Neural cell (in vitro differentiated cells): ENCODE results near the gene GSN. TPM values are rescaled to one million over a fixed set of nuclear protein-coding genes. Genes with fewer than 3 reads are reported as not detected.
"Not testable (repeated sequence)": the region's sequence is repeated elsewhere in the genome, so short reads cannot be mapped to it uniquely, and the experiment has no call there.

Experiments
- H2AFZ ChIP-seq: fragments of 200-600, 300-800 bp; sonication (generic), shearing (Covaris generic); 2 replicates; pipeline ENCODE4 v1.6.0; 2014; ENCODE audit warnings: low read depth, mild to moderate bottlenecking, antibody characterized with exemption, low read length, moderate library complexity
- H3F3A ChIP-seq: fragments of 200-600 bp; shearing (Covaris generic); 2 replicates; pipeline ENCODE4 v1.6.1; 2016; ENCODE audit warnings: mild to moderate bottlenecking, moderate library complexity, mixed read lengths, antibody characterized with exemption, low read length; ENCODE audit not compliant: insufficient read depth, poor library complexity, severe bottlenecking
- H3K27ac ChIP-seq: fragments of 200-600, 300-800 bp; sonication (generic), shearing (Covaris generic); 2 replicates; pipeline ENCODE4 v1.5.1; 2014; ENCODE audit warnings: mild to moderate bottlenecking, low read length, moderate library complexity
- H3K27me3 ChIP-seq: fragments of 300-800, 200-600 bp; sonication (generic), shearing (Covaris generic); 2 replicates; pipeline ENCODE4 v1.6.0; 2014; ENCODE audit warnings: mild to moderate bottlenecking, low read depth, low read length, moderate library complexity; ENCODE audit not compliant: insufficient read depth
- H3K36me3 ChIP-seq: fragments of 300-800, 200-600 bp; sonication (generic), shearing (Covaris generic); 2 replicates; pipeline ENCODE4 v1.5.1; 2014; ENCODE audit warnings: mild to moderate bottlenecking, antibody characterized with exemption, low read length, moderate library complexity; ENCODE audit not compliant: insufficient read depth
- H3K4me2 ChIP-seq: fragments of 300-800, 200-600 bp; sonication (generic), shearing (Covaris generic); 2 replicates; pipeline ENCODE4 v1.6.0; 2014; ENCODE audit warnings: mild to moderate bottlenecking, low read length
- H3K4me3 ChIP-seq: fragments of 300-800, 200-600 bp; sonication (generic), shearing (Covaris generic); 2 replicates; pipeline ENCODE4 v1.5.1; 2014; ENCODE audit warnings: mild to moderate bottlenecking, low read length, moderate library complexity
- H3K79me2 ChIP-seq: fragments of 200-600 bp; shearing (Covaris generic); replicated peaks from 2 replicates; pipeline ENCODE4 v1.6.0; 2014; ENCODE audit warnings: mild to moderate bottlenecking, low read length, moderate library complexity; ENCODE audit not compliant: insufficient read depth
- H3K9ac ChIP-seq: fragments of 300-800, 200-600 bp; sonication (generic), shearing (Covaris generic); 2 replicates; pipeline ENCODE4 v1.6.1; 2016; ENCODE audit warnings: mild to moderate bottlenecking, low read length, mixed read lengths
- H3K9me2 ChIP-seq: fragments of 200-600 bp; shearing (Covaris generic); 2 replicates; pipeline ENCODE4 v1.6.1; 2016; ENCODE audit warnings: mild to moderate bottlenecking, low read length, mixed read lengths; ENCODE audit not compliant: insufficient read depth
- H3K9me3 ChIP-seq: fragments of 200-600, 300-800 bp; sonication (generic), shearing (Covaris generic); 2 replicates; pipeline ENCODE4 v1.6.1; 2016; ENCODE audit warnings: mild to moderate bottlenecking, mixed run types, low read length, moderate library complexity, mixed read lengths
- H4K20me1 ChIP-seq: fragments of 200-600 bp; shearing (Covaris generic); 2 replicates; pipeline ENCODE4 v1.6.1; 2016; ENCODE audit warnings: mild to moderate bottlenecking, mixed run types; ENCODE audit not compliant: insufficient read depth
- CTCF ChIP-seq: fragments of 450-650 bp; IDR thresholded peaks from 2 replicates; pipeline ENCODE4 v1.5.1; 2014; ENCODE audit warnings: antibody characterized with exemption, mild to moderate bottlenecking, moderate library complexity; ENCODE audit not compliant: poor library complexity, severe bottlenecking
- EP300 ChIP-seq: fragments of 450-650 bp; conservative IDR thresholded peaks from 2 replicates; pipeline ENCODE4 v1.6.1; 2014; ENCODE audit warnings: antibody characterized with exemption, mild to moderate bottlenecking, moderate library complexity; ENCODE audit not compliant: poor library complexity, severe bottlenecking
- EZH2 ChIP-seq: fragments of 200-600, 300-800 bp; shearing (Covaris generic), sonication (generic); IDR thresholded peaks from 2 replicates; pipeline ENCODE4 v1.6.1; 2014; ENCODE audit warnings: antibody characterized with exemption, low read length, borderline replicate concordance, mild to moderate bottlenecking; ENCODE audit not compliant: insufficient read depth, poor library complexity, severe bottlenecking
- MXI1 ChIP-seq: fragments of 450-650 bp; conservative IDR thresholded peaks from 2 replicates; pipeline ENCODE4 v1.6.1; 2014; ENCODE audit warnings: antibody characterized with exemption, mild to moderate bottlenecking; ENCODE audit not compliant: poor library complexity, severe bottlenecking
- POLR2AphosphoS5 ChIP-seq: IDR thresholded peaks from 2 replicates; pipeline ENCODE4 v1.6.1; 2012
- RAD21 ChIP-seq: fragments of 450-650 bp; conservative IDR thresholded peaks from 2 replicates; pipeline ENCODE4 v1.6.1; 2014; ENCODE audit warnings: antibody characterized with exemption, mild to moderate bottlenecking, moderate library complexity
- REST ChIP-seq: IDR thresholded peaks from 2 replicates; pipeline ENCODE4 v1.6.1; 2012; ENCODE audit warnings: borderline replicate concordance
- SMC3 ChIP-seq: fragments of 450-650 bp; conservative IDR thresholded peaks from 2 replicates; pipeline ENCODE4 v1.6.1; 2014; ENCODE audit warnings: antibody characterized with exemption, mild to moderate bottlenecking, moderate library complexity; ENCODE audit not compliant: poor library complexity
- TAF1 ChIP-seq: IDR thresholded peaks from 2 replicates; pipeline ENCODE4 v1.6.1; 2012; ENCODE audit warnings: low read depth
- polyA plus RNA-seq: library from polyadenylated mRNA; depleted of rRNA; stranded (reverse); fragments of >200 nt; gene quantifications from 2 replicates; pipeline ENCODE4 v1.2.3, GENCODE V29; 2014

Gene GSN
- polyA plus RNA-seq, 1 donor from 2014 or later = 2.4 TPM

GRCh38 chr9:121289772-121290370, 21.9 kb downstream of the GSN start:
- H3F3A ChIP-seq = no peaks in the 10 kb centered on the region
- H3K4me3 ChIP-seq = no peak overlapping the region
- H3K9ac ChIP-seq = no peak overlapping the region
- H3K4me2 ChIP-seq = no peak overlapping the region
- H3K27ac ChIP-seq = no peak overlapping the region
- H4K20me1 ChIP-seq = no peaks in the 10 kb centered on the region
- no peaks in the 10 kb centered on the region for H3K36me3 ChIP-seq
- no peaks in the 10 kb centered on the region for H3K27me3 ChIP-seq
- no peaks in the 10 kb centered on the region for H3K9me3 ChIP-seq
- no peak overlapping the region for H2AFZ ChIP-seq
- no peaks in the 10 kb centered on the region for H3K9me2 ChIP-seq
- no peak for TF ChIP-seq TAF1
- no peak for TF ChIP-seq CTCF
- TF ChIP-seq MXI1 = no peak
- H3K79me2 ChIP-seq = no peaks in the 10 kb centered on the region

GRCh38 chr9:121291536-121291935, 23.6 kb downstream of the GSN start:
- not testable (repeated sequence) for H3K9ac ChIP-seq, H3K79me2 ChIP-seq, H4K20me1 ChIP-seq, H3K27ac ChIP-seq, H3K9me2 ChIP-seq, H2AFZ ChIP-seq, H3K27me3 ChIP-seq, H3K9me3 ChIP-seq, H3K4me2 ChIP-seq, H3K4me3 ChIP-seq, H3F3A ChIP-seq, H3K36me3 ChIP-seq

GRCh38 chr9:121292051-121292450, 24.1 kb downstream of the GSN start:
- Histone ChIP-seq H3F3A (no peaks in the 10 kb centered on the region), H3K36me3 (no peaks in the 10 kb centered on the region), H3K79me2 (no peaks in the 10 kb centered on the region), H3K27me3 (no peaks in the 10 kb centered on the region), H3K9me3 (no peaks in the 10 kb centered on the region), H4K20me1 (no peaks in the 10 kb centered on the region), H3K4me3 (no peak overlapping the region), H3K9me2 (no peaks in the 10 kb centered on the region), H3K9ac (no peak overlapping the region), H3K4me2 (no peak overlapping the region), H2AFZ (no peak overlapping the region), H3K27ac (no peak overlapping the region)
- no peak for TF ChIP-seq SMC3
- no peak for TF ChIP-seq EP300
- no peak for TF ChIP-seq POLR2AphosphoS5
- no peak for TF ChIP-seq MXI1
- TF ChIP-seq REST = no peak
- no peak for TF ChIP-seq CTCF
- TF ChIP-seq TAF1 = no peak
- TF ChIP-seq EZH2 = no peak
- TF ChIP-seq RAD21 = no peak
